ENCODE results near the gene LRP8. TPM values are rescaled to one million over a fixed set of nuclear protein-coding genes. Genes with fewer than 3 reads are reported as not detected.
"Not testable (repeated sequence)": the region's sequence is repeated elsewhere in the genome, so short reads cannot be mapped to it uniquely, and the experiment has no call there.

LRP8 gene
- total RNA-seq, 1 experiment from 2014 or later = 8.0 TPM

DNA sequence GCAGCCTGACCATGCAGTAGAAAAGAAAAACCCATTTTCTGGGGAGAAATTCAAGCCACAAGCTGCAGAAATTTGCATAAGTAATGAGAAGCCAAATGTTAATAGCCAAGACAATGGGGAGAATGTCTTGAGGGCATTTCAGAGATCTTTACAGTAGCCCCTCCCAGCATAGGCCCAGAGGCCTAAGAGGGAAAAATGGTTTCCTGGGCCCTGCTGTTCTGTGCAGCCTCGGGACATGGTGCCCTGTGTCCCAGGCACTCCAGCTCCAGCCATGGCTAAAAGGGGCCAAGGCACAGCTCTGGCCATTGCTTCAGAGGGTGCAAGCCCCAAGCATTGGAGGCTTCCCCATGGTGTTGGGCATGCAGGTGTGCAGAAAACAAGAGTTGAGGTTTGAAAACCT lies 122.4 kb downstream of the LRP8 start:
- in situ Hi-C loops (cut with HindIII; ENCODE audit: low sequenced_read_pairs); DNase-seq (ENCODE audit: low spot score): not testable (repeated sequence)

DNA sequence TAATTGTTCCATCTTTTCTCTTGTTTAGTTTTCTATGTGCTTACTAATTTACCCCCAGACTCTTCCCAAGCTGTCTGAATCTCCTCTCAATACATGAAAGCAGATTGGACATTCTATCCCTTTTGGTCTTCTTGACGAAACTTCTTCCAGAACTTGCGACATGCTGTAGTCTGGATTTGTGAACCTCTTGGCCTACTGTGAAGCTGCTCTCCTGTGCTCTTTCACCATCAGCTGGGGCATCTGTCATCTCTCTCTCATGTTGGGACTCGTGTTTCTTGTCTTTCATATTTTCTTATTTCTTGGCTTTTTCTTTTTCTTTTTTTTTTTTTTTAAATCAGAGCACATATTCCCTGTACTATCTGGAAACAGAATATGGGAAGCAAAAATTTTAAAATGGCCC lies 124.4 kb downstream of the LRP8 start:
- DNase-seq (ENCODE audit: low spot score) = no peak
- in situ Hi-C loops (cut with HindIII; ENCODE audit: low sequenced_read_pairs) = no loop called here

DNA sequence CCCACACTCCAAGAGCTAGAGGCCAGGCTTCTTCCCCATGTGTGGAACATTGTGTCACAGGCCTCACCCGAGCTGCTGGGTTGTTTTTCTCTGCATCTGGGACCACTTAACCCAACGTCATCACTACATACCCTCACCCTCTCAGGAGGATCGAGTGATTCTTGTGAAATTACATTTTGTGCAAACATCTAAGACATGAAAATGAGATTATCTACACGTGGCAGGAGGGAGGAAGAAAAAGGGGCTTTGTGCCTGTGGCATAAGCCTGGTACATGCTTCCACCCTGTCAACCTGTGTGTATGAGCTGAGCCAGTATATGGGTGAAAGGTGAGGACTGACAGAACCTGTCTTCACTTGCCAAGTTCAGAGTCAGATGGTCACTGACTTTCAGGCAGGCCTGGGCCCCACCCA lies 129.6 kb downstream of the LRP8 start:
- DNase-seq (ENCODE audit: low spot score) = no peak
- in situ Hi-C loops (cut with HindIII; ENCODE audit: low sequenced_read_pairs) = no loop called here

DNA sequence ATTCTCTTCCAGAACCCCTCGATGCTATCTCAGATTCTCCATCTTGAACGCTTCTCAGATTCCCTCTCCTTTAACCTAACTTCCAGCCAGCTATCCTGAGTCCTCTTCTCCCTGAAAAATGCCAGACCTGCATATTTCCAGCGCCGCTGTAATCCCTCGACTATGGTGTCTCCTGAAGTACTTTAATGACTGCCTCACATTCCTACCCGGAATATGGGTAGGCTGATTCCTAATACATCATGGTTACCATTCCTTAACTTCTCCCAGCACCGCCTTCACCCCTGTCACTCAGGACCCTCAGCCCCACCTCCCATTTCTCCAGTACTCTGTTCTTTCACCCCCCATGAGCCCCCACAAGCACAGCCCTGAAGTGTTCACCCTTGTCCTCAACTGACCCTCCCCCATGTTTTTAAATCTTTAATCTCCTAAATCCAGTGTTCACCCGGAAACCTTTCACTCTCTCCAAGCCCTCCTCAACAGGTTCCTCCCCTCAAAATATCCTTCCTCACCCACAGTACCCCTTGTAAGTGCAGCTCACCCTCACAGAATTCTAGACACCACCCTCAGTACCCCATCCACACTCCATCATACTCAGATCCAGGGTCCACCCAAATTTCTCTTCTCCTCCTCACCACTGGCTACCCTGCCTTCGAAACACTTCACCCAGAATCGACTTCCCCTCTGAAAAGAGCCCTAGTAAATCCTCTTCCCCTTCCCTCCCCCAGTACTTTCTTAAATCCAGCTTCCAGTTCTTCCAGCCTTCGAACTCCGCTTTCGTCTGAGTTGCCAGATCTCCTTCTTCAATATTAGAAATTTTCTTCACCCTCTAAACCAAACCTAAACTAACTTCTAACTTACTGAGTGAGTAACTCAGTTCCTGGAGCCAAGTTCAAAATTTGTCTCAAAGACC lies 130.3 kb downstream of the LRP8 start:
- DNase-seq (ENCODE audit: low spot score) = no peak
- in situ Hi-C loops (cut with HindIII; ENCODE audit: low sequenced_read_pairs) = no loop called here

DNA sequence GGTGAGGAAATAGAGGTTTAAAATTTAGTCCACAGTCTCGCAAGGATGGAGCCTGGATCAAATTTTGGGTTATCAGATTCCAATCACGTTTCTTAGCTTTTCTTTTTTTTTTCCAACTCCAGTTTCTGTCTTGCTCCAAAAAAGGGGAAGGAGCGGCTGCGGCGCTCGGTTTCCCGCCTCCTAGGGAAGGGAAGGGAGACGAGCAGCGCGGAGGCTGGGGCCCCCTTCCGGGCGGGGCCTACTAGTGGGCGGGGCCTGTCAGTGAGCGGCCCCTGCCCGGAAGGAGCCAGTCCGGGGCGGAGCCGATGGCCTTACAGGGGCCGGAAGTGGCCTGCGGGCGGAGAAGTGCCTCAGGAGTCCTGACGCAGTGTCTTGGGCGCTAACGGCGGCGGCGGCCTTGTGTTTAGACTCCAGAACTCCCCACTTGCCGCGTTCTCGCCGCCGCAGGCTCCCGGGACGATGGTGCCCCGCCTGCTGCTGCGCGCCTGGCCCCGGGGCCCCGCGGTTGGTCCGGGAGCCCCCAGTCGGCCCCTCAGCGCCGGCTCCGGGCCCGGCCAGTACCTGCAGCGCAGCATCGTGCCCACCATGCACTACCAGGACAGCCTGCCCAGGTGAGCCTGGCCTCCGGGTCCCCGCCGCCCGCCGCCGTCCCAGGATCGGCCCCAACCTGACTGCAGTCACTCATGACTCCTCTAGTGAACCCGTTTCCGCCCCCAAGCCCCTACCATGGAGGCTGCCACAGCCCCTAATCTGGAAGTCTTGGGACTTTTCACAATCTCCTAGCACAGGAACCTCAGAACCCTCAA lies 131.2 kb downstream of the LRP8 start, which contains the start of gene CPT2:
Gene CPT2, plus strand, starts transcription at position 340 of the 806 bp plus-strand sequence. Its CDS starts 120 bp downstream, at position 460.
- DNase-seq (ENCODE audit: low spot score) = peak; percentile 96
- in situ Hi-C loops (cut with HindIII; ENCODE audit: low sequenced_read_pairs) = no loop called here

DNA sequence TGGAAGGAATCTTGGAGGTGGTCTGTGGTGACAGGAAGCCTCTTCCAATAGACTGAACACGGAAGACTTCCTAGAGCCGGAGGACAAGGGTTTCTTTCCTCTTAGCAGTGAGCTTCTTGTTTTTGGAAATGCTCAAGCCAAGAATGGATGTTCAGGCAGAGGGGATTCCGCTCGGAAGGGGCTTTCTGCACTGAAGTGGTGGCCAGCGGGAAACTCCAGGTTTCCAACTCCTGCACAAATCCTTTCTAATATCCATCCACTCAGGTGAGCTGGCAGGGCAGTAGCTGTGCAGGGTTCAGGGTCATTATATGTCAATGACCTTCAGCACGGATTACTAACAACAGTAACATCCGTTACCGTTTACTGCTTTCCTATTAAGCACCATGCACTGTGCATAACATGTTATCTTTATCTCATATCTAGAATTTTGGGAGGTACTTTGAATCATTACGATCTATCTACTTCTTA lies 131.8 kb downstream of the LRP8 start:
- no peak for DNase-seq (ENCODE audit: low spot score)
- in situ Hi-C loops (cut with HindIII; ENCODE audit: low sequenced_read_pairs) = no loop called here

DNA sequence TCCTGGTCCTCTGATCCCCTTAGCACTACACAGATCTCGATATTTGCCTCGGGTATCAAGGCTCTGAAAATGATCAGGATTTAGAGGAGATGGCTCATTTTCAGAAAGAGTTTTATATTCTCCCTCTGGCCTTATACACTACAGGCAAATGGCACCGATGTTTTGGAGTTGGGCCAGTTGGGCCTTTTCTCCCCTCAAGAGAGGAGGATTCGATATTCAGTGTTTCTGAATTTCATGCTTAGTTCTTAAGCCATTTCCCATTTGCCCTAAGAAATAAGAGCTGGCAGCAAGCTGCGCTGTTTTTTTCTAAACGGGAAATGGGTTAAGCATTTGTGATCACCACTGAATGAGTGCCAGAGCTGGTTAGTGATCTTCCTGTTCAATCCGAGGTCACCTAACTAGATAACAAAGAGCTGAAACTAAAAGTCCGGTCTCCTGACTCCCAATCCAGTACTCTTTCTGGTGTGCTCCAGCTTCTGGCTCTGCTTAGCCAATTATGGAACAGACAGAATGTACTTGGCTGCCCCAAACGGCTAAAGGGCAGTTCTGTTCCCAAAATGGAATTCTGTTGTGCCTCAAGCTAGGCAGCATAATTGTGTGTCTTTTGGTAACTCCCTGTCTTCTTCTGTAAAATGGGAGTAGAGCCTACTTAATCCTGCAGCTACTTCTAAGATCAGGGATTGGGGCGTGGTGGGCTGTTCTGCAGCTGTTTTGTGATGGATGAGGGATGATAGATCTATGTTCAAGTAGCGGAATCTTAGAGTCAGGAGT lies 132.4 kb downstream of the LRP8 start:
- DNase-seq (ENCODE audit: low spot score) = peak; percentile 53
- in situ Hi-C loops (cut with HindIII; ENCODE audit: low sequenced_read_pairs) = no loop called here

Other genes with a start within 250 kb of the LRP8 start
- gene SLC1A7, start 185.4 kb downstream of the LRP8 start, total RNA-seq (2014; rRNA removed; shearing (Covaris generic)) = 0.27 TPM in 1 of 2 replicates, not detected in the other
- gene CPT2, start 131.2 kb downstream of the LRP8 start, total RNA-seq (2014; rRNA removed; shearing (Covaris generic)) = 47.9 and 53.3 TPM in 2 replicates
- gene CZIB, start 107.4 kb downstream of the LRP8 start, total RNA-seq (2014; rRNA removed; shearing (Covaris generic)) = 61.6 and 70.9 TPM in 2 replicates
- gene MAGOH, start 89.6 kb downstream of the LRP8 start, total RNA-seq (2014; rRNA removed; shearing (Covaris generic)) = 15.2 and 55.9 TPM in 2 replicates
- not detected in 2 replicates for gene DMRTB1, start 131.3 kb upstream of the LRP8 start, total RNA-seq (2014; rRNA removed; shearing (Covaris generic))